IPS-18c (cell line): Measurements from ENCODE around the gene ASB5.
"Not testable (repeated sequence)": the region's sequence is repeated elsewhere in the genome, so short reads cannot be mapped to it uniquely, and the experiment has no call there.

Experiments used
- H3K4me3 ChIP-seq: 2 replicates; pipeline ENCODE4 v1.7.0; 2013; ENCODE audit warnings: low read depth, mild to moderate bottlenecking, low read length, moderate library complexity; ENCODE audit not compliant: insufficient read depth
- H3K9me3 ChIP-seq: one replicate; pipeline ENCODE4 v1.6.1; 2013; ENCODE audit warnings: mild to moderate bottlenecking, low read length, moderate library complexity; ENCODE audit not compliant: control insufficient read depth, insufficient read depth

The ASB5 gene

DNA sequence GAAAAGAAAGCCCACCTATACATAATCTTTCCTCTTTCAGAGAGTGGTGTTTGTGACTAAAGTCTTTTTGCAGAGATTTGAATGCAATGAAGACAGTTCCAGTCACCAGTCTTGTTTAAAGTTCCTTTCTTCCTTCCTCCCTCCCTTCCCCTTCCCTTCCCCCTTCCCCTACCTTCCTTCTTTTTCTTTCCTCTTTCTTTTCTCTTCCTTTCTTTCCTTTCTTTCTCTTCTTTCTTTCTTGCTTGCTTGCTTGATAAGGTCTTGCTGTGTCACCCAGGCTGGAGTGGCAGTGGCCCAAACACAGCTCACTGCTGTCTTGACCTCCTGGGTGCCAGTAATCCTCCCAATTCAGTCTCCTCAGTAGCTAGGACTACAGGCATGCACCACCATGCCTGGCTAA is 19.0 kb upstream of the ASB5 start:
- H3K9me3 ChIP-seq: no peaks in the 10 kb centered on the region
- no peak overlapping the region for H3K4me3 ChIP-seq

DNA sequence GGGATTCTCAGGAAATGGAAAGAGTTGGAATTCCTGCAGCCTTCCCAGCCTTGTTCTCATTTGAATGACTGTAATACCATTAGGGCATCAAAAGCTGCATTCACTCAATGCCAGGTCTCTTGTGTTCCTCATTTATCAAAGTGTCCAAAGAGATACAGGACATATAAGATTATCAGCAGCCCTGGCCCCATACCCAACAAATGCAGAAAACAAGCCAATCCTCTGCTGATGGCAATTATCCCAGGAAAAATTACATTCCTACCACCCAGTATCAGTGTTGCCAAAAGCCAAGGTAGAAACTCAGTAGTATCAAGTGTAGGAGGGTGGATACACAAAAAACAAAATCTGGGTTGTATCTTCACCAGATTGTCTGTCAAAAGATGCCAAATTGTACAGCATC is 18.5 kb upstream of the ASB5 start:
- H3K9me3 ChIP-seq: no peaks in the 10 kb centered on the region
- H3K4me3 ChIP-seq: no peak overlapping the region

DNA sequence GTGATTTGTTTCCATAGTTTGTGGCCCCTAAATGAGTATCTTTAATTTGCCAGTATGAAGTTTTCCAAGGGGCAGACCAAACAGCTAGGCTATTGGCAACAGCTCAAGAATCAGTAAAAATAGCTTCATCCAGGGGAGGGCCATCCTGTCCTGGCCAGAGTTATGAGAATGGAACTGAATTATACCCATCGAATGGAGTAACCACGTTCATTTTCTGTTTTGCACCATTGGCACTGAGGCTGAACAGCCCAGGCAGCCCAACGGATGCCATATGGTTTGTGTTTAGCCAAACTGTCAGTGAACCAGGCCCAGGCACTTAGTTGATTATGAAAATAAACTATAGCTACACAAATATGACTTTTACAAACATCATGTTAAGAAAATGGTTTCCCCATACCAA is 17.7 kb upstream of the ASB5 start:
- H3K4me3 ChIP-seq: no peak overlapping the region
- H3K9me3 ChIP-seq: no peaks in the 10 kb centered on the region

DNA sequence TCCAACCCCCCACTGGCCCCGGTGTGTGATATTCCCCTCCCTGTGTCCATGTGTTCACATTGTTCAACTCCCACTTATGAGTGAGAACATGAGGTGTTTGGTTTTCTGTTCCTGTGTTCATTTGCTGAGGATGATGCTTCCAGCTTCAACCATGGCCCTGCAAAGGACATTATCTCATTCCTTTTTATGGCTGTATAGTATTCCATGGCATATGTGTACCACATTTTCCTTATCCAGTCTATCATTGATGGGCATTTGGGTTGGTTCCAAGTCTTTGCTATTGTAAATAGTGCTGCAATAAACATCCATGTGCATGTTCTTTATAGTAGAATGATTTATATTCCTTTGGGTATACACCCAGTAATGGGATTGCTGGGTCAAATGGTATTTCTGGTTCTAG is 10.5 kb upstream of the ASB5 start:
- not testable (repeated sequence) for H3K9me3 ChIP-seq, H3K4me3 ChIP-seq

DNA sequence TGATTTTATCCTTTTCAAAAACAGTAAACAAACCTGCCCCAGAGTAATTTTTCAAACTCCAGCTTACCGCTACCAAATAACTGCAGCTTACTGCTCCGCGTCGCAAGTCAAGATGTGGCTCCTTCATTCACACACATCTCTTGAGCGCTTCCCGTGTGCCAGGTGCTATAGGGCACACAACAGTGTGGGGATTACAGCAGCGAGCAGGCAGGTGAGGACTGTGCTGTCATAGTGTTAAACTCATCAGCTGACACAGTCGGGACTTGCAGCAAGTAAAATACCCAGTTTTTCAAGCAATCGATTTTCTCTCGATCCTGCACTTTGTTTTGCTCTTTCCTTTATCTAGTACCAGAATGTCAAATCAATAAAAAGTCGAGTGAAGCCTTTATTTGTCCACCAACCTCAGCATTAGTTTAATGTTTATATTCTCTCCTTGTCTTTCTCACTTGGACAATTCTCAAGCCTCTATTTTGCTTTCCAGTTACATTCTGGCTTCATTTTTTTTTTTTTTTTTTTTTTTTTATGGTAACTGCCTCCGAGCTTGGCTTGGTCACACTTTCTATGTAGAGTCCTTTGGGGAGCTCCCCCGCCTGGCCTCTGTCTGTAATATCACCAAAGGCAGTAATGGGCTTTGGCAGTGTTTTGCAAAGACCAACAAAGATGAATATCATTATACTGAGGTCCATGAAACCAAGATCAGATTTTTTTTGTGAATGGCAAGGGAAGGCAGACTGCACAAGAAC is 8.3 kb upstream of the ASB5 start:
- no peak overlapping the region for H3K4me3 ChIP-seq

DNA sequence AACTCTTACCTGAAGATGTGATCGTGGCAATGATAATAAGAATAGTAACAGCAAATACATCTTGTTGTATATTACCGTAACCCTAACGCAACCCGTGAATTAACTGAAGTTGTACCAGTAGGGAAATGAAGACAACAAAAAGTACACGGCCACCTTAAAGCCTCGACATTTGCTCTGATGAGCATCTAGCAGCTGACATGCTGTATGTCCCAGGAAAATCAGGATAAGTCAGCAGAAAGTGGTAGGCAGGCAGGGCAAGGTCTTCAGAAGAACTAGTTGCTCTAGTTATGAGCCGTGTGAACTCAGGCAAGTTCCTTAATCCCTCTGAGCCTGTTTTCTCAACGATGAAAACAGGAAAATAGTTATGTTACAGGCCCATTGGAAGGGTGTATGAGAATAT is 7.7 kb upstream of the ASB5 start:
- no peak overlapping the region for H3K4me3 ChIP-seq
- H3K9me3 ChIP-seq: no peaks in the 10 kb centered on the region

More for the DNA sequence above, 8.3 kb upstream of the ASB5 start:
- H3K9me3 ChIP-seq: no peaks in the 10 kb centered on the region

DNA sequence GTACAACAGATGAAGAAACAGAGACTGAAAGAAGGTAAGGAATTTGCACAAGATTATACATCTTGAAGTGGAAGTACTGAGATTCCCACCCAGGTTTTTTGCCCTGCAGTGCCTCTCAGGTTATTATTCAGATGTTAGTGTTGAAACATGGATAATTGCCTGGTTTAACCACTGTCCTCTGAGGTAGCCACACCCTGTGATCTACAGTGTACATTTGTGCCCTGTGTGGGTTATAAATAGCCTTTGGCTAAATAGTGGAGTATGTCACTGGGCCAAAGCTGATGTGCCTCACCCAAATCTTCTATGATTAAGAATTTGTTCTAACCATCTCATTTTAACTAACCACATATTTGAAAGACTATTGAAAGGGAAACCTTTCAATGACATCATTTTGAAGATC is 5.4 kb upstream of the ASB5 start:
- Histone ChIP-seq H3K9me3 (no peaks in the 10 kb centered on the region), H3K4me3 (no peak overlapping the region)

DNA sequence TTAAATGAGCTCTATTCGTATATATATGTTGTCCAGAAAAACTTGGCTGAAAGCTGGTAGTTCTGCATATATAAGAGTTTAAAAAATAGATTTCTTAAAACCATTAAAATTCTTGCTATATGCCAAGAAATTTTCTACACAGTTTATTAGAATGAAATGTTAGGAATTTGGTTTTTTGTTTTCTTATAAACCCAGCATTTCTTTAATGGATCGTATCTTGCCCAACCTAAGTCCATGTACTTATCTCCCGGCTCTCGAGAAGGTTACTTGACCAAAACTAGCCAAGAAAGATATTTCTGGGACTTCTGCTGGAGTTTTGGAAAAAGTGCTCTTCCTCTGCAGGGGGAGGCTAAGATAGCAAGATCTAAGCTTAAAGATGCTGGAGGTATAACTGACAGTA is 4.7 kb upstream of the ASB5 start:
- H3K9me3 ChIP-seq: no peaks in the 10 kb centered on the region
- no peak overlapping the region for H3K4me3 ChIP-seq

DNA sequence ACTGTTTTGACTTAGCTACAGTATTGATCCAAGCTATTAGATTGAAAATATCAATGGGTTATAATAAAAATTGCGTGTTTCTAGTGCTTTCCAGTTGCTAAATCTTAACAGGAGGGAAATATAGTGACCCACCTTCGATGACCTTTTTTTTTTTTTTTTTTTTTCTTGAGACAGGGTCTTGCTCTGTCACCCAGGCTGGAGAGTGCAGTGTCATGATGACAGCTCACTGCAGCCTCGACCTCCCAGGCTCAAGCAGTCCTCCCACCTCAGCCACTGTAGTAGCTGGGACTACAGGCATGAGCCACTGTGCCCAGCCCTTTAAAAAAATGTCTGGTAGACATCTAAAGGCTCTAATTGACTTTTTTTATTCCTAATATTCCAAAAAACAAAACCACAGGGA is 3.8 kb upstream of the ASB5 start:
- Histone ChIP-seq H3K4me3 (no peak overlapping the region), H3K9me3 (no peaks in the 10 kb centered on the region)

DNA sequence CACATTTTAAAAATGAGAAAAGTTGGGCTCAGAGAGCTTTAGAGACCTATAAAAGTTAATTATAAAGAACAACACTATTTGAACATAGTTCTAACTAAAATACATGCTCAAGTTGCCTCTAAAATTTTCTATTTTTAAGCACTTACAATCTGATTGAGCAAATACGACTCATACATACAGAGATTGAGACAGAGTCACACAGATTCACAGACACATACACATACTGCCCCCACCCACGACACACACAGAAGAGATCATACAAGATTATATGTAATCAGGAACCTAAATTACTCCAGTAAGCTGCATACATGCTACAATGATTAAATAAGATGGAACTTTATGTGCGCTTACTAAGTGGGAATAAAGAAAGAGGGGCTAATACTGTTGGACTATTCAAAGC is 2.7 kb upstream of the ASB5 start:
- H3K9me3 ChIP-seq: no peaks in the 10 kb centered on the region
- H3K4me3 ChIP-seq: no peak overlapping the region

DNA sequence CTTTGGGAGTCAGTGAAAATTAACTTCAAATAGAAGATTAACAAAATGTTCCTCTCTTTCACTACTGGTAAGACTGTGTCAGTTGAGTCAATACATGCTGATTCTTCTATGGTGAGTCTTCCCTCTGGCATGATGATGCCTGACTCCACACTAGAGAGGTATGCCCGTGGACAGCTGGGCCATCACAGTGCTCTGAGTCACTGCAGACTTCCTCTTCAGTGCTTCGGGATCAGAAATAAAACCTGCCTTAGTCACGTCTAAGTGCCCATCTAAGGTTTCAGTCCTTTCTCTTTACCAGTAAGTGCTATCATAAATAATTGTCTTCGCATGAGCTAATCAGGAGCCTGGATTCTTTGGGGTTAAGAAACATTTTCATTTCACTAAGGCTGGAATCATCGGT is 1.6 kb upstream of the ASB5 start:
- H3K4me3 ChIP-seq: no peak overlapping the region
- H3K9me3 ChIP-seq: no peaks in the 10 kb centered on the region

DNA sequence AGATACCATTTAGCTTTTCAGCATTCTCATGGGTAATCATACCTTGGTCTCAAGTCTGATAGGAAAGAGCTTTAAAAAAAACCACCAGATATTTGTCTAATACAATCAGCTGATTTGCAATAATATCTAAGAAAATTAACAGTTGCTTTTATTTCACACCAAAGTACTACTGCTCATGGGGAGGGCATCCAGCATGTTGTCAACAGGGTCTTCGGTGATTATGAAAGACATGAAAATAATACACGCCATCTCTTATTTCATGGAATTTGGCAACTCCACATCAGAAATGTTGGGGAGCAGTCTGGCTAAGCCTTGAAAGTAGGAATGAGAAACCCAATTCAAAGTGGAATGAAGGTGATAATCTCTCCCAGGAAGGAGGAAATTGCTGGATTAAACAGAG is 3.0 kb downstream of the ASB5 start:
- Histone ChIP-seq H3K4me3 (no peak overlapping the region), H3K9me3 (no peaks in the 10 kb centered on the region)

DNA sequence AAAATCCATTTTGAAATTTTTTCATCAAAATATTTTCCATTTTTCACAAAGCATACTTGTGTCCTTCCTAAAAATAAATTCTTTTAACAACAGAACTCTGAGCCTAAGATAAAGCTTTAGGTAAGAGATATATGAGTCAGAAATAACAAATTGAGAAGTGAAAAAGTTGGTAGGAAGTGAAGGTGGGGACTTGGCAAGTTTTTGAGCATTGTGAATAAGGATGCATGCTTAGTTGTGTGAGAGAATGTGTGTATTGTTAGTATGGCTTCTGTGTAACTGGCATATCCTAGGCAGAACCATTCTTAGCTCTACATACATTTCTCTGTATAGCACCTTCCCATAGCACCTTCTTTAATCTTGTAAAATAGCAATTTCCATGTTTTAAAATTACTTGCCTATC is 6.8 kb downstream of the ASB5 start:
- Histone ChIP-seq H3K9me3 (no peaks in the 10 kb centered on the region), H3K4me3 (no peak overlapping the region)

DNA sequence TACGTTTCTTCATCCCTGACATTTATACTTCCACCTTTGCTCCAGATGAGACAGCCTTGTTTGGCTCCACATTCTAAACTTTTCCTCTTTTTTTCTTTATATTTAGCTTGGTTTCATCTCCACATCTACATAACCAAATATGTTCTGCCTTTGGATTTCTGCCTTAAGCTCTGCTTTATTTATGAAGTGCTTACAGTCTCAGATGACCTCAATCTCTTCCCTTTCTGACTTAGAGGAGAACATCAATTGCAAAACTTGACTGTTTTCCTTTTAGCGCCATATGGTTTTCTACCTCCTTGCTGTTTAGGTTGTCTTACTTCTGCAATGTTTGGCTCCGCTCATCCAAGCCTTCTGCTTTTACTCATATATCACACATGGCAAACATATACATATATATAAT is 7.5 kb downstream of the ASB5 start:
- no peaks in the 10 kb centered on the region for H3K9me3 ChIP-seq
- H3K4me3 ChIP-seq: no peak overlapping the region

DNA sequence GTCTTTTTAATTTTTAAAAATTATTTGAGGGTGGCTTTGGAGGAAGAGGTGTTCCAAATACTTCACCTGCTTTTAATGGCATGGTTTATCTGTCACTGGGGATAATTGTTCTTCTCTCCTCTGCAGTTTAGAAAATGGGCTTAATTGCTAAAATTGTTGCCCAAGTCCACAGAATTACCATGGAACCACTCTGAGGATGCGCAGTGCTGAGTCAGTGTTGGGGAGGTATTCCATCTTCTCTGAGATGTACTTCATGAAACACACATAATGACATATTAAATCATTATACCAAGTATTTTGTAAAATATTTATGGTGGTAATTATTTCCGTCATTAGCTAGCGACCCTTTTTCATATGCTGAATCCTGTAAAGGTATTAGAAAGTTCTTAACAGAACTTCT is 8.0 kb downstream of the ASB5 start:
- no peak overlapping the region for H3K4me3 ChIP-seq
- H3K9me3 ChIP-seq: no peaks in the 10 kb centered on the region

DNA sequence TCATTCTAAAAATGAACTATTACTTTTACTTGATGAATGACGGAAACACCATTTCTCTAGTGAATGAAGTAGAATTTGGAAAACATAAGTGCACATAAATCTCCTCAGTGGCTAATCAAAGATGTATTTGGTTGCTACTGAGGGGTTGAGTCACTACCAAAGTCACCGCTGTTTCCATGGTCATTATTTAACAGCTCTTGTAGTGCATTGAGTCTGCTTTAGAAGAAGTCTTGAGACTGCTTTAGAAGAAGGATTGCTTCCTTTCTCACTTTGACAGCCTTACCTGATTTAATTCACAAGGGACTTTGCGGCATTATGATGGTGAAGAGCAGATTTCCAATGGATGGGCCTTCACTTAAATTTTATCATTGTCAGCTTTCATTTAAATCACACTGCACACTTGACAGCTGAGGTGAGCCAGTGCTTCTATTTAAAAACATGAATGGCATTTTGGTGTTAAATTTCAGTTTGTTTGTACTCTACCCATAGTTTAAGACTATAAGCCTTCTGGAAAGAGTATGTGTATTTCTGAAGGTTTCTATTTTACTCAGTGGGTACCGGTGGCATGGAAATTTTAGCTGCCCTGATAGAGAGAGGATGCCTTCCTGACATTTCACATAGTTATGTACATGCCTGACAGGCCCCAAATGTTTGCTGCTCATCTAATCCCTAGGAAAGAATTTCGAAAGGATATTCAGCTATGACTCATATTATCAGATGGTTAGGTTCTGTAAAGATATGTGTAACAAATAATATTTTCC is 9.5 kb downstream of the ASB5 start:
- no peaks in the 10 kb centered on the region for H3K9me3 ChIP-seq
- no peak overlapping the region for H3K4me3 ChIP-seq

DNA sequence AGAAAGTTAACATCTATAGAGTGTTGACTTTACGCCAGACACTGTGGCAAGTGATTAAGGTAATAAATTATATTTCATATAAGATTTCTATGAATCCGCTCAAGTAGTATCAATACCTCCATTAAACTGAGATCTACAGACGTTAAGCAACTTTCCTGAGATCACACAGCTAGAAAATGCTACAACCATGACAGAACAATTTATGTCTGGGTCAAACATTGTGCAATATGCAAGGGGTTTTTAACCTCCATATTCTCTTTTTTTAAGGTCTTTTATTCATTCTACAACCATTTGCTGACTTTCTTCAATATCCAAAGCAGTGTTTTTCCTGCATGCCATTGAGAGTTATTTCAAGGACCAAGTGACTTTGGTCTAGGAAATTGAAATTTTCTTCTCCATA is 10.9 kb downstream of the ASB5 start:
- Histone ChIP-seq H3K4me3 (no peak overlapping the region), H3K9me3 (no peaks in the 10 kb centered on the region)

DNA sequence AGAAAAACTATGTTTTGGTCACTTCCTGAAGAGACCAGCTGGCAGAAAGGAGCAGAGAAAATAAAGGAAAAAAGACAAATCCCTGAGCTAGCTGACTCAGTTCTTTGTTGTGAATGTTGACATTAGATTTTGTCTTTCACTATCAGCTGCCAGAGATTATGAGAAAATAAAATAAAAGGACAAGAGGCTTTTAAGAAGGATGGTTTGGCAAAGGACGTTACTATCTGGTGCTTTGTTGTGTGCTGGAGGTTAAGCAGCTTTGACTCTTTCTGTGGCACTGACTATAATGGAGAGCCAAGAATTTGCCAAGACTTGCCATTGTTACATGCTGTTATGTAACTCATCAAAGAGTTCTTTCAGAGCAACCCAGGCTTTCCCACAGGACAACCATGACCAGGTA is 12.1 kb downstream of the ASB5 start:
- Histone ChIP-seq H3K4me3 (no peak overlapping the region), H3K9me3 (no peaks in the 10 kb centered on the region)
